Heart right ventricle (tissue), 16 donors: ENCODE measurements around the gene BCL2L1. TPM values are rescaled to one million over a fixed set of nuclear protein-coding genes. Genes with fewer than 3 reads are reported as not detected.

ENCODE experiments used
- ATAC-seq, 8 donors: fragments of 200-7000 bp; cut with Tn5 transposase; one replicate each; pipeline ENCODE4 v1.9.1; 2020; ENCODE audit warnings: mild to moderate bottlenecking in 8 of 8, moderate library complexity in 8 of 8, moderate number of reproducible peaks in 1 of 8
- DNase-seq, 2 donors: peaks; one replicate each; pipeline ENCODE4 v3.0.0-alpha.2; 2020
- H3K27ac ChIP-seq, 10 donors: fragments of 200-600 bp; sonication (generic) in 2 of 10; one replicate each; pipeline versions ENCODE4 v1.5.0 to v1.8.0; 2020 to 2022; ENCODE audit warnings: mild to moderate bottlenecking in 3 of 10
- H3K27me3 ChIP-seq, 7 donors: fragments of 200-600 bp; one replicate each; pipeline ENCODE4 v1.8.0; 2021 to 2022; ENCODE audit warnings: mild to moderate bottlenecking in 2 of 7
- H3K36me3 ChIP-seq, 9 donors: fragments of 200-600 bp; sonication (generic) in 1 of 9; one replicate each; pipeline versions ENCODE4 v1.5.0 to v1.8.0; 2020 to 2022; ENCODE audit warnings: mild to moderate bottlenecking in 2 of 9
- H3K4me1 ChIP-seq, 9 donors: fragments of 200-600 bp; sonication (generic) in 1 of 9; one replicate each; pipeline versions ENCODE4 v1.5.0 to v1.8.0; 2020 to 2022; ENCODE audit warnings: mild to moderate bottlenecking in 4 of 9
- H3K4me3 ChIP-seq, 10 donors: fragments of 200-600 bp; sonication (generic) in 2 of 10; one replicate each; pipeline versions ENCODE4 v1.5.0 to v1.8.0; 2020 to 2022; ENCODE audit warnings: mild to moderate bottlenecking in 7 of 10, moderate library complexity in 2 of 10
- H3K9me3 ChIP-seq, 11 donors: fragments of 200-600 bp in 10 of 11; sonication (generic) in 2 of 11; one replicate each; pipeline versions ENCODE4 v1.5.0 to v1.8.0; 2013 to 2022; ENCODE audit warnings: mild to moderate bottlenecking in 2 of 11, control low read depth in 1 of 11, moderate library complexity in 1 of 11
- WGBS, 2 donors: extraction: QIAGEN DNeasy Blood & Tissue Kit; methylation state at CpG; one replicate each; pipeline ENCODE4 v1.1.7; 2013; ENCODE audit warnings: inconsistent platforms in 1 of 2; 5-methylcytosine and 5-hydroxymethylcytosine counted together
- intact Hi-C, 10 donors: fragments of 100-400 bp; cut with DNase I; formaldehyde crosslinking; loops; one replicate each; pipeline versions ENCODE4 v1.11.1 to v1.14.2; 2022
- polyA plus RNA-seq, 2 donors: library from polyadenylated mRNA; stranded (reverse); fragments of 200-250 nt; gene quantifications; one replicate each; pipeline ENCODE4 v1.2.3, GENCODE V29; 2013
- total RNA-seq, 10 donors: library from RNA; stranded (reverse); fragmentation: NEBNext Ultra II Directional in 3 of 10; extraction: Animal tissue kit (Norgen Biotek cat#: 25700) in 3 of 10; gene quantifications; one replicate each; pipeline versions ENCODE4 v1.2.1 to v1.2.4, GENCODE V29; 2021 to 2023
- TF ChIP-seq, protein P1 (sequence below), 9 donors: fragments of 200-600 bp; sonication (generic) in 2 of 9; IDR thresholded peaks; one replicate each; pipeline versions ENCODE4 v1.5.0 to v1.8.0; 2021 to 2022; ENCODE audit warnings: antibody characterized with exemption in 9 of 9, mild to moderate bottlenecking in 5 of 9, moderate library complexity in 1 of 9
- donor health status: Arrhythmogenic right ventricular cardiomyopathy.
- donor health status: ischemic (EF 13 %, LVEDD 7.1; RV severe dilation, severe dysfunction).
- donor health status: healthy with polysubstance abuse.
- donor health status: DM: no; HTN: yes; CAD: no.
- donor health status: DM: no; HTN: no; CAD: no.
- donor health status: ischemic (EF 25% LVEDD 6.9; RV normal size, moderate dysfunction).
- donor health status: ischemic (EF 25% LVEDD 5.7; RV mildly dilated, moderate dysfunction).
- donor health status: healthy.
- donor health status: DM: yes; HTN: yes; CAD: no.
- donor health status: Ischemic cardiomyopathy.
- donor health status: ischemic (EF 35%, LVEDD 5.7; RV mildly dilated, moderate dysfunction).
- donor health status: nonischemic (EF 11% LVEDD 7.7; RV severe dilation, severe dysfunction).
- donor health status: DM: yes; HTN: yes; CAD: no.
- donor health status: PGD.
- donor health status: ischemic (EF 29% LVEDD 5.4; RV normal size, mild dysfunction).
- donor health status: nonischemic (EF 23%, LVEDD 6.1; RV moderate dilation, normal function).

Gene BCL2L1
- total and polyA plus RNA-seq, 12 donors = 34.7 to 128 (median 45.9) TPM

DNA sequence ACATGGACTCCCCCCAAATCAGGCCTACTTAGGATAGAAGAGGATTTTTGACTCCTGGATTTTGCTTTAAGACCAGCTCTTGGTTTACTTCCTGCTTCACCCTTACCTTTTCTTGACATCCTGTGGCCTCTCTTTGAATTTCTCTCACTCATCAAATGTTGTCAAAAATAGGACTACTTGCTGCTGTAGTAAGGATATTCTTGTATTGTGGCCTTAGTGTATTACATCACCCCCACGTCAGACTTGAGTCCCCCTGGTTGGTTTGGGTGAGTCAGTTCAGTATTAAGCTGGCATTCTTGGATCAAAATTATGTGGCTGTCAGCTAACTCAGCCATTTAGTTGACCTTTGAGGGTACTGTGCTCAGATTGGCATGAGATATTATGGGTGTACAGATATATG lies 17.5 kb upstream of the BCL2L1 start:
- Histone ChIP-seq H3K4me1 (peaks cover 0 to 33% (median 4%) of the 10 kb centered on the region in 9 donors), H3K27me3 (no peaks in the 10 kb centered on the region), H3K9me3 (no peaks in the 10 kb centered on the region), H3K27ac (peak overlapping the region in 1 of 10 donors; percentile 83), H3K4me3 (peak overlapping the region in 1 of 10 donors; percentile 86), H3K36me3 (no peaks in the 10 kb centered on the region)
- ATAC-seq = no peak
- DNase-seq = no peak
- intact Hi-C loops = no loop called here
- TF ChIP-seq, protein P1, sequence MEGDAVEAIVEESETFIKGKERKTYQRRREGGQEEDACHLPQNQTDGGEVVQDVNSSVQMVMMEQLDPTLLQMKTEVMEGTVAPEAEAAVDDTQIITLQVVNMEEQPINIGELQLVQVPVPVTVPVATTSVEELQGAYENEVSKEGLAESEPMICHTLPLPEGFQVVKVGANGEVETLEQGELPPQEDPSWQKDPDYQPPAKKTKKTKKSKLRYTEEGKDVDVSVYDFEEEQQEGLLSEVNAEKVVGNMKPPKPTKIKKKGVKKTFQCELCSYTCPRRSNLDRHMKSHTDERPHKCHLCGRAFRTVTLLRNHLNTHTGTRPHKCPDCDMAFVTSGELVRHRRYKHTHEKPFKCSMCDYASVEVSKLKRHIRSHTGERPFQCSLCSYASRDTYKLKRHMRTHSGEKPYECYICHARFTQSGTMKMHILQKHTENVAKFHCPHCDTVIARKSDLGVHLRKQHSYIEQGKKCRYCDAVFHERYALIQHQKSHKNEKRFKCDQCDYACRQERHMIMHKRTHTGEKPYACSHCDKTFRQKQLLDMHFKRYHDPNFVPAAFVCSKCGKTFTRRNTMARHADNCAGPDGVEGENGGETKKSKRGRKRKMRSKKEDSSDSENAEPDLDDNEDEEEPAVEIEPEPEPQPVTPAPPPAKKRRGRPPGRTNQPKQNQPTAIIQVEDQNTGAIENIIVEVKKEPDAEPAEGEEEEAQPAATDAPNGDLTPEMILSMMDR (IDR thresholded peaks at IDR 0.05) = no peak
- WGBS, 2 donors = 3 to 5% methylated on average over 1 of the region's 1 CpG

DNA sequence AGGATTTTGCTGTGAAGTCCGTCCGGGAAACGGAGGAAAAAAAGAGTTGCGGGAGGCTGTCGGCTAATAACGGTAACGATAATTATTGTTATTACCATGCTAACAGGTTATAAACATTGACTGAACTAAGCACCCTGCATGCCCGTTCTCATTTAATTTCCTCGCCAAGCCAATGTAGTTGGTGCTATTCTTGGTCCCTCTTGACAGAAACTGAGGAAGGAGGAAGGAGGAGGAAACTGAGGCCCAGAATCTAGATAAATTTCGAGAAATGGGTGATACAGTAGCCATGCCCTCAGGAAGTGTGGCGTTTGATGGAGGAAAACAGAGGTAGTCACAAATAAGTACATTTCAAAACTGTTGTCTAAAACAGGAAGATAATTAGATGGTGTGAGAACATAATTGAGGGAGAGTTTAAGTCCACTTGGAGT lies 16.9 kb upstream of the BCL2L1 start:
- no peaks in the 10 kb centered on the region for H3K27me3 ChIP-seq
- H3K4me3 ChIP-seq = peak overlapping the region; percentile 49 to 86 (median 69)
- TF ChIP-seq, protein P1 (IDR thresholded peaks at IDR 0.05) = no peak
- no peaks in the 10 kb centered on the region for H3K9me3 ChIP-seq
- WGBS, 2 donors = 0 to 1% methylated on average over 11 of the region's 11 CpGs
- peaks cover 0 to 33% (median 4%) of the 10 kb centered on the region in 9 donors for H3K4me1 ChIP-seq
- ATAC-seq = no peak
- DNase-seq = no peak
- intact Hi-C loops = loop anchor here in 1 of 10 donors (10.0 kb wide), 1 partner anchor 185 kb away; no protein-coding TSS in a partner anchor
- H3K36me3 ChIP-seq = no peaks in the 10 kb centered on the region
- peak overlapping the region in 5 of 10 donors; percentile 39 to 88 (median 83) for H3K27ac ChIP-seq

DNA sequence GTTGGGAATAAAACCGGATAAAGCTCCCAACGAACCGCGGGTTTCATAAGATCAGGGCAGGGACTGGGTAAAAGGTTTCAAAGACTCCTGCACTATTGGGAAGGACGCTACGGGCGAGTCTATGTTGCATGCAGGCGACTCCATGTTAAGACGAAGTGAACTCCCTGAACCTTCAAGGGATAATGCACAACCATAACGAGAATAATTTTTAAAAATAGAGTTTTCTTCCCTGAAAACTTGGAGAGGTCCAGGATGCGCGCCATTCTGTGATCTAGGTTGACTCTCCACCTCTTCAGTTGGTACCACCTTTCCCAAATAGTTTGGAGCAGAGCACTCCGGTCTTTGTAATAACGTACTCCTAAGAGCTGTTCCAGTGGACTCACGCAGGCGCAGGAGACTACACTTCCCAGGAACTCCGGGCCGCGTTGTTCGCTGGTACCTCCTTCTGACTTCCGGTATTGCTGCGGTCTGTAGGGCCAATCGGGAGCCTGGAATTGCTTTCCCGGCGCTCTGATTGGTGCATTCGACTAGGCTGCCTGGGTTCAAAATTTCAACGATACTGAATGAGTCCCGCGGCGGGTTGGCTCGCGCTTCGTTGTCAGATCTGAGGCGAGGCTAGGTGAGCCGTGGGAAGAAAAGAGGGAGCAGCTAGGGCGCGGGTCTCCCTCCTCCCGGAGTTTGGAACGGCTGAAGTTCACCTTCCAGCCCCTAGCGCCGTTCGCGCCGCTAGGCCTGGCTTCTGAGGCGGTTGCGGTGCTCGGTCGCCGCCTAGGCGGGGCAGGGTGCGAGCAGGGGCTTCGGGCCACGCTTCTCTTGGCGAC lies 16.3 kb upstream of the BCL2L1 start, which contains the start of gene TPX2:
Gene TPX2 (plus strand): TSS at position 562 of the 821 bp plus-strand sequence. CDS start 18,187 bp downstream, outside the sequence.
- 0% methylated on average over 54 of the region's 54 CpGs for whole genome bisulfite sequencing, 2 donors
- peak; percentile 99 to 100 (median 99) for ATAC-seq
- Histone ChIP-seq H3K9me3 (no peaks in the 10 kb centered on the region), H3K36me3 (no peaks in the 10 kb centered on the region), H3K4me3 (peak within 1 kb of the TSS; percentile 49 to 86 (median 69)), H3K4me1 (peaks cover 0 to 33% (median 4%) of the 10 kb centered on the region in 9 donors), H3K27me3 (no peaks in the 10 kb centered on the region), H3K27ac (peak within 1 kb of the TSS; percentile 14 to 88 (median 81))
- DNase-seq = peak; percentile 91 to 96
- intact Hi-C loops = loop anchor here in 1 of 10 donors (10.0 kb wide), 1 partner anchor 184 kb away; no protein-coding TSS in a partner anchor
- TF ChIP-seq, protein P1 (IDR thresholded peaks at IDR 0.05) = peak in 2 of 9 donors; percentile 23 to 29

DNA sequence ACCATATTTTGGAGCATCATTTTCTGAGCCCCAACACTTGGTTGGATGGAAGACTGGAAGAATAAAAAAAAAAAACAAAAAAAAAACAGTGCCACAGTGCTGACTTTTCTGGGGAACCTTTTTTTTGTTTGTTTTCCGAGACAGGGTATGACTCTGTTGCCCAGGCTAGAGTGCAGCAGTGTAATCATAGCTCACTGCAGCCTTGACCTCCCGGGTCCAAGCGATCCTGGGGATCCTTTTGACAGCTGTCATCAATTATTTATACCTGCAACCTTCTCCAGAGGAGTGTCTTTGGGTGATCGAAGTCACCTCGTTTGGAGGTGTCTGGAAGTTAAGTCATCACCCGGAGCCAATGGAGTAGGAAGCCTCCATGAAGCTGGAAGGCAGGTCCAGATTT lies 8.7 kb upstream of the BCL2L1 start:
- 81 to 93% methylated on average over 6 of the region's 6 CpGs for WGBS, 2 donors
- intact Hi-C loops = loop anchor here in 1 of 10 donors (10.0 kb wide), 1 partner anchor 177 kb away; no protein-coding TSS in a partner anchor
- H3K27me3 ChIP-seq = no peaks in the 10 kb centered on the region
- ATAC-seq = no peak
- H3K4me3 ChIP-seq = no peak overlapping the region
- no peaks in the 10 kb centered on the region for H3K36me3 ChIP-seq
- TF ChIP-seq, protein P1 (IDR thresholded peaks at IDR 0.05) = no peak
- H3K4me1 ChIP-seq = no peaks in the 10 kb centered on the region
- H3K9me3 ChIP-seq = no peaks in the 10 kb centered on the region
- DNase-seq = no peak
- no peak overlapping the region for H3K27ac ChIP-seq
